ENCODE data around the gene MRPL37. TPM values are rescaled to one million over a fixed set of nuclear protein-coding genes. Genes with fewer than 3 reads are reported as not detected.

The MRPL37 gene
- polyA plus RNA-seq, 1 of the 3 experiments (the other 2 are of a cell fraction): 11.3 TPM

DNA sequence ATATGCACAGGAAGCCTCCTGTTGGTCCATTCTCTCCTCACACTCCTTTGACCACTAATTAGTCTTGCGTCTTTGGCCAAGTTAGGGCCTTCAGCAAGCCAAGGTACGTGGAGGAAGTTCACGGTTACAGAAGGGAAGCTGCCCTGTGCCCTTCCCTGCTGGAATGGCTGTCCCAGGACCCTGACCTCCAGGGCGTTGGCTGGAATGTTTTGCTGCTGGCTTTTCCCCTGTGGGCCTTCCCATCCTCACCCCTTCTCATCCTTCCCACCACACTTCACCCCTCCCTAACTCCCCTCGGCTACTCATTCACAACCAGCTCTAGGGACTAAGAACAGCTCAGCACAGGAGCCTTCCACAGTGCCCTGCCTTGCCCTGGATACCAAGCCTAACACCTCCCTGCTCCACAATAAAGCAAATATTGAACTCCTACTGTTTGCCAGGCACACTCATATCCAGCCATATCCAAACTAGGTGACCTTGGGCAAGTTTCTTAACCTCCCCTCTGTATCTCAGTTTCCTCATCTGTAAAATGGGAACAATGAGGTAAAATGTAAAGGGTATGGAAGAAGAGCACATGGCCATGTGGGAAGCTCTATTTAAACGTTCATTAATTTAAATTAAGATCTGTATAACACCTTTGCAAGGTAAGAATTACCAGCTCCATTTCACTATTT, 38.3 kb upstream of the MRPL37 start:
- no peaks in the 10 kb centered on the region for H3F3A ChIP-seq (replicated peaks; ENCODE audit: insufficient read depth)
- no peak overlapping the region for H3K4me2 ChIP-seq
- no peaks in the 10 kb centered on the region for H3K9me3 ChIP-seq
- H4K20me1 ChIP-seq (ENCODE audit: insufficient read depth): no peaks in the 10 kb centered on the region
- no peaks in the 10 kb centered on the region for H3K79me2 ChIP-seq (ENCODE audit: insufficient read depth)
- CTCF ChIA-PET: interaction anchor here (0.7 kb wide), 1 partner anchor 40 kb away, joined by 3 read pairs; no protein-coding TSS in a partner anchor
- 93% methylated on average over 6 of the region's 6 CpGs for WGBS (ENCODE audit: low lambda C conversion rate)
- no peaks in the 10 kb centered on the region; a peak in 2 of 4 replicates for H3K4me1 ChIP-seq (ENCODE audit: control insufficient read depth in 1 of 2, insufficient read depth in 2 of 2, low read depth in 1 of 2, low read length in 1 of 2)
- no peaks in the 10 kb centered on the region for H3K9me2 ChIP-seq
- TF ChIP-seq, protein P1, sequence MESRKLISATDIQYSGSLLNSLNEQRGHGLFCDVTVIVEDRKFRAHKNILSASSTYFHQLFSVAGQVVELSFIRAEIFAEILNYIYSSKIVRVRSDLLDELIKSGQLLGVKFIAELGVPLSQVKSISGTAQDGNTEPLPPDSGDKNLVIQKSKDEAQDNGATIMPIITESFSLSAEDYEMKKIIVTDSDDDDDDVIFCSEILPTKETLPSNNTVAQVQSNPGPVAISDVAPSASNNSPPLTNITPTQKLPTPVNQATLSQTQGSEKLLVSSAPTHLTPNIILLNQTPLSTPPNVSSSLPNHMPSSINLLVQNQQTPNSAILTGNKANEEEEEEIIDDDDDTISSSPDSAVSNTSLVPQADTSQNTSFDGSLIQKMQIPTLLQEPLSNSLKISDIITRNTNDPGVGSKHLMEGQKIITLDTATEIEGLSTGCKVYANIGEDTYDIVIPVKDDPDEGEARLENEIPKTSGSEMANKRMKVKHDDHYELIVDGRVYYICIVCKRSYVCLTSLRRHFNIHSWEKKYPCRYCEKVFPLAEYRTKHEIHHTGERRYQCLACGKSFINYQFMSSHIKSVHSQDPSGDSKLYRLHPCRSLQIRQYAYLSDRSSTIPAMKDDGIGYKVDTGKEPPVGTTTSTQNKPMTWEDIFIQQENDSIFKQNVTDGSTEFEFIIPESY (IDR thresholded peaks at IDR 0.05; ENCODE audit: borderline replicate concordance, low read depth): no peak
- TF ChIP-seq NRF1 (IDR thresholded peaks at IDR 0.05; ENCODE audit: low read depth, low read length) (no peak), EZH2phosphoT487 (IDR thresholded peaks at IDR 0.05; ENCODE audit: borderline replicate concordance, low read depth) (no peak), TAF1 (IDR thresholded peaks at IDR 0.05; ENCODE audit: borderline replicate concordance, low read depth, low read length) (no peak), GABPA (IDR thresholded peaks at IDR 0.05; ENCODE audit: low read depth) (no peak), CHD2 (IDR thresholded peaks at IDR 0.05; ENCODE audit: low read length, partially characterized antibody) (no peak), GATA2 (CRISPR knock-in tag; IDR thresholded peaks at IDR 0.05) (no peak), POLR2AphosphoS5 (IDR thresholded peaks at IDR 0.05; ENCODE audit: low read depth, low read length) (no peak), NFIC (IDR thresholded peaks at IDR 0.05; ENCODE audit: borderline replicate concordance) (no peak), FOXM1 (IDR thresholded peaks at IDR 0.05; ENCODE audit: low read depth) (no peak)
- TF ChIP-seq, protein P2, sequence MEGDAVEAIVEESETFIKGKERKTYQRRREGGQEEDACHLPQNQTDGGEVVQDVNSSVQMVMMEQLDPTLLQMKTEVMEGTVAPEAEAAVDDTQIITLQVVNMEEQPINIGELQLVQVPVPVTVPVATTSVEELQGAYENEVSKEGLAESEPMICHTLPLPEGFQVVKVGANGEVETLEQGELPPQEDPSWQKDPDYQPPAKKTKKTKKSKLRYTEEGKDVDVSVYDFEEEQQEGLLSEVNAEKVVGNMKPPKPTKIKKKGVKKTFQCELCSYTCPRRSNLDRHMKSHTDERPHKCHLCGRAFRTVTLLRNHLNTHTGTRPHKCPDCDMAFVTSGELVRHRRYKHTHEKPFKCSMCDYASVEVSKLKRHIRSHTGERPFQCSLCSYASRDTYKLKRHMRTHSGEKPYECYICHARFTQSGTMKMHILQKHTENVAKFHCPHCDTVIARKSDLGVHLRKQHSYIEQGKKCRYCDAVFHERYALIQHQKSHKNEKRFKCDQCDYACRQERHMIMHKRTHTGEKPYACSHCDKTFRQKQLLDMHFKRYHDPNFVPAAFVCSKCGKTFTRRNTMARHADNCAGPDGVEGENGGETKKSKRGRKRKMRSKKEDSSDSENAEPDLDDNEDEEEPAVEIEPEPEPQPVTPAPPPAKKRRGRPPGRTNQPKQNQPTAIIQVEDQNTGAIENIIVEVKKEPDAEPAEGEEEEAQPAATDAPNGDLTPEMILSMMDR (IDR thresholded peaks at IDR 0.05): no peak
- no peaks in the 10 kb centered on the region for H3K27me3 ChIP-seq (ENCODE audit: insufficient read depth)
- H3K27ac ChIP-seq (ENCODE audit: low read depth in 2 of 2, low read length in 1 of 2): no peak overlapping the region
- DNase-seq: no peak
- no peak overlapping the region for H2AFZ ChIP-seq (ENCODE audit: low read depth)
- no peak overlapping the region for H3K9ac ChIP-seq
- H3K36me3 ChIP-seq (replicated peaks in 1 of 2; ENCODE audit: control insufficient read depth in 1 of 2, insufficient read depth in 2 of 2, low read length in 1 of 2): no peaks in the 10 kb centered on the region
- POLR2A ChIA-PET: no interaction called here
- no peak overlapping the region for H3K4me3 ChIP-seq (ENCODE audit: low read depth in 2 of 2, low read length in 1 of 2)

DNA sequence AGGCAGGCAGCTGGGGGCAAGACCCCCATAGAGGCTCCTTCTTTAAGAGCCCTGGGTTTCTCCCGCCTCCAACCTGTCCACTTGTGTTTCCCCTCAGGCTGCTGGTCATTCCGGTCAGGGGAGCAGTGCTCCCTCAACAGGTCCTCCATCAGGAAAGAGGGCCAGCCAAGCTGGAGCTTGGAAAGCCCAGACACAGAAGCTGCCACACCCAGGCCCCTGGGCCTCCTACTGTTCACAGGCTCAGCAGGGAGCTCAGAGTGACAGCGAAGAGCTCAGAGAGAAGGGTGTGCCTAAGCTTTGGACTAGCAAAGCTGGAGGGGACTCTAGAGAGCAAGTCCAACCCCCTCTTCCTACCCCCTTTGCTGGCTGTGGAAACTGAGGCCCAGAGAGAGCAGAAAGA, 36.9 kb upstream of the MRPL37 start:
- POLR2A ChIA-PET: no interaction called here
- CTCF ChIA-PET: interaction anchor here (1.0 to 1.1 kb wide), 2 partner anchors 8 to 11 kb away, joined by 3 to 4 read pairs; no protein-coding TSS in a partner anchor
- H3K27ac ChIP-seq (ENCODE audit: low read depth in 2 of 2, low read length in 1 of 2): no peak overlapping the region
- H4K20me1 ChIP-seq (ENCODE audit: insufficient read depth): no peaks in the 10 kb centered on the region
- no peak overlapping the region for H3K4me3 ChIP-seq (ENCODE audit: low read depth in 2 of 2, low read length in 1 of 2)
- H3K4me1 ChIP-seq (ENCODE audit: control insufficient read depth in 1 of 2, insufficient read depth in 2 of 2, low read depth in 1 of 2, low read length in 1 of 2): no peaks in the 10 kb centered on the region; a peak in 1 of 4 replicates
- H3K79me2 ChIP-seq (ENCODE audit: insufficient read depth): no peaks in the 10 kb centered on the region
- no peaks in the 10 kb centered on the region for H3K36me3 ChIP-seq (replicated peaks in 1 of 2; ENCODE audit: control insufficient read depth in 1 of 2, insufficient read depth in 2 of 2, low read length in 1 of 2)
- no peak for DNase-seq
- no peak overlapping the region for H3K4me2 ChIP-seq
- H3K9ac ChIP-seq: no peak overlapping the region
- no peaks in the 10 kb centered on the region for H3K9me3 ChIP-seq
- WGBS (ENCODE audit: low lambda C conversion rate): 90% methylated on average over 2 of the region's 3 CpGs
- no peaks in the 10 kb centered on the region for H3K9me2 ChIP-seq
- H3K27me3 ChIP-seq (ENCODE audit: insufficient read depth): no peaks in the 10 kb centered on the region
- no peak overlapping the region for H2AFZ ChIP-seq (ENCODE audit: low read depth)
- no peaks in the 10 kb centered on the region for H3F3A ChIP-seq (replicated peaks; ENCODE audit: insufficient read depth)
- TF ChIP-seq, protein P3, sequence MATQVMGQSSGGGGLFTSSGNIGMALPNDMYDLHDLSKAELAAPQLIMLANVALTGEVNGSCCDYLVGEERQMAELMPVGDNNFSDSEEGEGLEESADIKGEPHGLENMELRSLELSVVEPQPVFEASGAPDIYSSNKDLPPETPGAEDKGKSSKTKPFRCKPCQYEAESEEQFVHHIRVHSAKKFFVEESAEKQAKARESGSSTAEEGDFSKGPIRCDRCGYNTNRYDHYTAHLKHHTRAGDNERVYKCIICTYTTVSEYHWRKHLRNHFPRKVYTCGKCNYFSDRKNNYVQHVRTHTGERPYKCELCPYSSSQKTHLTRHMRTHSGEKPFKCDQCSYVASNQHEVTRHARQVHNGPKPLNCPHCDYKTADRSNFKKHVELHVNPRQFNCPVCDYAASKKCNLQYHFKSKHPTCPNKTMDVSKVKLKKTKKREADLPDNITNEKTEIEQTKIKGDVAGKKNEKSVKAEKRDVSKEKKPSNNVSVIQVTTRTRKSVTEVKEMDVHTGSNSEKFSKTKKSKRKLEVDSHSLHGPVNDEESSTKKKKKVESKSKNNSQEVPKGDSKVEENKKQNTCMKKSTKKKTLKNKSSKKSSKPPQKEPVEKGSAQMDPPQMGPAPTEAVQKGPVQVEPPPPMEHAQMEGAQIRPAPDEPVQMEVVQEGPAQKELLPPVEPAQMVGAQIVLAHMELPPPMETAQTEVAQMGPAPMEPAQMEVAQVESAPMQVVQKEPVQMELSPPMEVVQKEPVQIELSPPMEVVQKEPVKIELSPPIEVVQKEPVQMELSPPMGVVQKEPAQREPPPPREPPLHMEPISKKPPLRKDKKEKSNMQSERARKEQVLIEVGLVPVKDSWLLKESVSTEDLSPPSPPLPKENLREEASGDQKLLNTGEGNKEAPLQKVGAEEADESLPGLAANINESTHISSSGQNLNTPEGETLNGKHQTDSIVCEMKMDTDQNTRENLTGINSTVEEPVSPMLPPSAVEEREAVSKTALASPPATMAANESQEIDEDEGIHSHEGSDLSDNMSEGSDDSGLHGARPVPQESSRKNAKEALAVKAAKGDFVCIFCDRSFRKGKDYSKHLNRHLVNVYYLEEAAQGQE (IDR thresholded peaks at IDR 0.05; ENCODE audit: low read depth, low read length): no peak
- TF ChIP-seq RXRA (IDR thresholded peaks at IDR 0.05; ENCODE audit: borderline replicate concordance, low read depth) (no peak), NFIC (IDR thresholded peaks at IDR 0.05; ENCODE audit: borderline replicate concordance) (no peak), RFX5 (IDR thresholded peaks at IDR 0.05; ENCODE audit: low read length) (no peak), TCF12 (IDR thresholded peaks at IDR 0.05) (no peak), MEF2A (IDR thresholded peaks at IDR 0.05; ENCODE audit: borderline replicate concordance, low read depth) (no peak), POLR2AphosphoS5 (IDR thresholded peaks at IDR 0.05; ENCODE audit: low read depth, low read length) (no peak), GATA2 (CRISPR knock-in tag; IDR thresholded peaks at IDR 0.05) (no peak)
- TF ChIP-seq, protein P4, sequence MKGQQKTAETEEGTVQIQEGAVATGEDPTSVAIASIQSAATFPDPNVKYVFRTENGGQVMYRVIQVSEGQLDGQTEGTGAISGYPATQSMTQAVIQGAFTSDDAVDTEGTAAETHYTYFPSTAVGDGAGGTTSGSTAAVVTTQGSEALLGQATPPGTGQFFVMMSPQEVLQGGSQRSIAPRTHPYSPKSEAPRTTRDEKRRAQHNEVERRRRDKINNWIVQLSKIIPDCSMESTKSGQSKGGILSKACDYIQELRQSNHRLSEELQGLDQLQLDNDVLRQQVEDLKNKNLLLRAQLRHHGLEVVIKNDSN (IDR thresholded peaks at IDR 0.05; ENCODE audit: borderline replicate concordance, low read depth): no peak

Measured in SK-N-SH (cell line).